Measurements from ENCODE around the gene CDH12.
"Not testable (repeated sequence)": the region's sequence is repeated elsewhere in the genome, so short reads cannot be mapped to it uniquely, and the experiment has no call there.

Gene CDH12

DNA sequence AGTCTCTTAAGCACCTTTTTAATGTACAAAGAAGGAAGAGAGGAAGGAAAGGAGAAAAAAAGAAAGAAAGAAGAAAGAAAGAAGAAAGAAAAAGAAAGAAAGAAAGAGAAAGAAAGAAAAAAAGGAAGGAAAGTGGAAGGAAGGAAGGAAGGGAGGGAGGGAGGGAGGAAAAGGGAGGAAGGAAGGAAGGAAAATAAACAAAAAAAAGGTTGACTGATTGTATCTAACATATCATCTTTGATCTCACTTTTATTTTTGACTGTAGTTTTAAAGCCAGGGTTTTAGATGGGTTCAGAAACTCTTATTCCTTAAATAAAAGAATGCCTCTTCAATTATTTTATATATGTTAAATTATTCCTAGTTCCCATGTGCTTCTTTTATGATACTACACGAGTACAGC is 794.5 kb downstream of the CDH12 start:
- FAIRE-seq (no peak), DNase-seq (ENCODE audit: insufficient read length, low spot score) (no peak)

DNA sequence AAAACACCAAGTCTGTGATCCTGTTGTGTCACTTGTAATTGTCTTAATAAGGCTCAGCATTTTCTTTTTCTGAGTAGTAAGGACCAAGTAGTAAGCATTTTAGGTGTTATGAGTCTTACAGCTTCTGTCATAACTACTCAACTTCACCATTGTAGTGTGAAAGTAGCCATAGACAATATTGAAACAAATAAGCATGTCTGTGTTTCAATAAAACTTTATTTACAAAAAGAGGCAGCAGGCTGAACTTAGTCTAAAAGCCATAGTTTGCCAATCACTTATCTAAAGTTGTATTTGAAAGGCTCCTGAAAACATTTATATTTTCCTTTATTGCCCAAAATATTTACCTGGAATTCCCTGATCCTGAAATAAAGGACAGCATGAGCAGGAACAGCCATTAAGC is 796.1 kb downstream of the CDH12 start:
- FAIRE-seq: no peak
- no peak for DNase-seq (ENCODE audit: insufficient read length, low spot score)

DNA sequence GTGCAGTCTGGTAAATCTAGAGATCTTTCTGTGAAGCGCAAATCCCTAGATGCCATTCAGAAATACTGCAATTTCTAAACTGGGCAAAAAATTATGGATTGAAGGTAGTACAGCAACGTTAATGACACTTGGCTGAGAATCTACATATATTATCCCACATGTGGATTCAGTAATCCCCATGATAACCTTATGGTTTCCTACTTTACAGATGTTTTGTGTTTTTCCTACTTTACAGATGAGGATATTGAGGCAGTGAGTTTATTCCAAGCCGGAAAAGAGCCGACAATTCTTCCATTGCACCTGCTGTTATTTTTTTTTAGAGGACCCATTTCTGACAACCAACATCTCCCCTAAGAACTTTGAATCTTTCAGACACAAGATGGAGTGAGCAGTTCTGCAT is 796.5 kb downstream of the CDH12 start:
- FAIRE-seq (no peak), DNase-seq (ENCODE audit: insufficient read length, low spot score) (no peak)

DNA sequence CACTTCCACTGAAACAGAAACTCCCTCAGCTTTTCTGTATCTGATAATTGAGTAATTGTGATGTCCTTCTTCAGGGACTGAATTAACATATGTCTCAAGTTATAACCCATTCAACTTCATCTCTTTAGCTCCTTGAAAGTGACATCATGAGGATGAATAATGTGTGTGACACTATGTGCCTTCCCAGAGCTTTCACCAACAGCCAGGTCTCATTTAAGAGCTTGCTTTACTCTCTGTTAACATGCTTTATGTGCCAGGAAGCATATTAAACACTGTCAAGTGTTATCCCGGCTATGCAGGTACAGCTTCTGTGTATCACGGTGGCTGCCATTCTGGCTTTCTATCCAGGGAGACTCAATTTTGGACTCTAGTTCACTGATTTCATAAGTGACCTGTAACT is 799.9 kb downstream of the CDH12 start:
- no peak for FAIRE-seq
- DNase-seq (ENCODE audit: insufficient read length, low spot score): no peak

DNA sequence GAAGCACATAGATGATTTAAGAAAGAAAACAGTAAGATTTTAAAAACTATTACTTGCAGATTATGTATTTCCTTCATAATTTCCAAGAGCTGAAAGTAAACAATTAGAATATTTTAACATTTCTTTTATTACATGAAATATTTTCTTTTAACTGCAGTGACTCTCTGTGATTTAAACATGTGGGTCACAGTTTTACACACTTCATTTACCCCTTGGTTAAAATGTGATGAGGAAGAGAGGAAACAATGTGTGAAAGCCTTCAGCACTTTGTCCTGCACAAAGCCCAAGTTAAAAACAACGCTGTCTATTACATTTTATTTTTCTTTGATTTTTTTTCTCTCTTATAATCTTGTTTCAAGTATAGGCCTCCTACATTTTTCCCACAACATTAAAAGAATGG is 801.3 kb downstream of the CDH12 start:
- FAIRE-seq (no peak), DNase-seq (ENCODE audit: insufficient read length, low spot score) (no peak)

DNA sequence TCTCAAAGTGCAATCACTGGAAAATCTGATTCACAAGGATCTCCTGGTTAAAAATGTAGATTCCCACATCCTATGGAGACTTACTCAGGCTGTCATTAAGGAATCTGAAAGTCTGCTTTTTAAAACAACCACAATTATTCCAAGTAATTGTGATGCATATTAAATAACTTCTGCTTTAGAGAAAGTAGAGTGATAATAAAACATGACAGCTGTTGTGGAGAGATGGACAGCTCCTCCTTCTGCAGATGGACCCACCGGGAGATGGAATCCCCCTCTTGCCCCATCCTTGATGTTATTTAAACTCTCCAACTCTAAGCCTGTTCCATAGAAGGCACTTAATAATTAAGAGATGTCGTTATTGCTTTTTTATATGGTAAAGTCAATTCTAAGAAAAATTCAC is 802.2 kb downstream of the CDH12 start:
- FAIRE-seq: no peak
- DNase-seq (ENCODE audit: insufficient read length, low spot score): no peak

DNA sequence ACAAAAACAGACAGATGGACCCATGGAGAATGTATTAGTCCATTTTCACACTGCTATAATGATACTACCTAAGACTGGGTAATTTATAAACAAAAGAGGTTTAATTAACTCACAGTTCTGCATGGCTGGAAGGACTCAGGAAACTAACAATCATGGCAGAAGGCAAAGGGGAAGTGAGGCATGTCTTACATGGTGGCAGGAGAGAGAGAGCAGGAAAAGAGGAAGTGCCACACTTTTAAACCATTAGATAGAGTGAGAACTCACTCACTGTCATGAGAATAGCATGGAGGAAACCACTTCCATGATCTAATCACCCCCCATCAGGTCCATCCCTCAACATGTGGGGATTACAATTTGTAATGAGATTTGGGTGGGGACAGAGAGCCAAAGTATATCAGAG is 808.9 kb downstream of the CDH12 start:
- DNase-seq (ENCODE audit: insufficient read length, low spot score) (no peak), FAIRE-seq (no peak)

DNA sequence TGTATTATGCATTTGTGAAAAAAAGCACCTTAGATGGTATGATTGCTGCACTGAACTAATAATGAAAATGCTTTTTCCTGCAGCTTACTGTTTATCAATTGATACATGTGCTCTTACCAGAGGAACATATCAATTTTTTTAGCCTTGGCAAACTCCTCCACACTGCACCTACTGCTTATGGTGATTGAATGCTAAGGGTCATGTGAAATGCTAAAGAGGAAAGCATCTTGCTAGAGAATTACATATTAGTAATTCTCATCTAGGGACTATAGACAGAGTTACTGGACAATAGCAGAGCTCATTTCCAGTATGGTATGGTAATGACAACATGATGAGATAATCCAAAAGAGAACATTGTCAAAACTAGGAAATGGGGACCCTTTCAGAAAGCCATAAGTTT is 817.1 kb downstream of the CDH12 start:
- FAIRE-seq (no peak), DNase-seq (ENCODE audit: insufficient read length, low spot score) (no peak)

DNA sequence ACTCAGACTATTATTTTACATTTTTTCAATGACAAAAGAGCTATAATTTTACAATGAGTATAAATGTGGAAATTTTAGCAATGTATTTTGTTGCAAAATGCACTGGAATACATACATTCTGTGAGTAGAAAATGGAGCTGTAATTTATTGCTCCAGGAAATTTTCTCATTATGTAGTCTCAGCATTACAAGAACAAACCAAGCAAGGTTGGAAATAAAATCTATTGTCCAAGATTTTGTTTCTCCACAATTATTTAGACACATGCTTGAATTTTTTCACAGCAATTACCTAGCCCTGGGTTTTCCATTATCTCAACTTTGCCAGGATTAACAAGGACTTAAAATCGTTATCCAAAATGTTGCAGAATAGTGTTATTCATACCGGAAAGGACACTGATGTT is 820.1 kb downstream of the CDH12 start:
- FAIRE-seq (no peak), DNase-seq (ENCODE audit: insufficient read length, low spot score) (no peak)

DNA sequence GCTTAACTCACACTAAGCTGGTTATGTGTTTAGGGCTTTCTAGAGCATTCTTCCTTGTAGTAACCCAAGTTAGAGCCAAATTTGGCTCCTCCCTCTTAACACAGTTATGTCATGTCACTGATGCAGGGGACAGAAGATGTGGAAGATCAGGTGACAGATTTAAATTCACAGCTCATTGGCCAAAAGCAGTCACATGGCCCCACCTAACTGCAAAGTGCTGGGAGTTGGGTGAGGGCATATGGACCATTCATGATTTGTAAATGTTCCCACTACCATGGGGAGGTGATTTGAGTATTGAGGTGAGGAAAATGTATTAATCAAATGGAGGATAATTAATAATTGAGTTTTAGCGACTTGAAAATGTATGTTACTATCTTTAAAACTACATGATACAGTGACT is 829.4 kb downstream of the CDH12 start:
- FAIRE-seq (no peak), DNase-seq (ENCODE audit: insufficient read length, low spot score) (no peak)

DNA sequence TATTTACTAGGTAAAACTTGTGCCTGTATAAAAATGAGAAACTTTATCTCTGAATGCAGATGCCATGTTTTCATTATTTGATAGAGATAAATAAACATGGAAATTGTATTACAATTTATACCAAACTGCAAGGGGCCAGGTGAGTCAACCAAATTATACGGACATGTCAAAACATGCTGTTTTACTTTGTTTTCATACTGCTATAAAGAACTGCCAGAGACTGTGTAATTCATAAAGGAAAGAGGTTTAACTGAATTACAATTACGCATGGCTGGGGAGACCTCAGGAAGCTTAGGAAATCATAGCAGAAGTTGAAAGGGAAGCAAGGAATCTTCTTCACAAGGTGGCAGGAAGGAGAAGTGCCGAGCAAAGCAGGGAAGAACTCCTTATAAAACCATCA is 840.3 kb downstream of the CDH12 start:
- not testable (repeated sequence) for FAIRE-seq

DNA sequence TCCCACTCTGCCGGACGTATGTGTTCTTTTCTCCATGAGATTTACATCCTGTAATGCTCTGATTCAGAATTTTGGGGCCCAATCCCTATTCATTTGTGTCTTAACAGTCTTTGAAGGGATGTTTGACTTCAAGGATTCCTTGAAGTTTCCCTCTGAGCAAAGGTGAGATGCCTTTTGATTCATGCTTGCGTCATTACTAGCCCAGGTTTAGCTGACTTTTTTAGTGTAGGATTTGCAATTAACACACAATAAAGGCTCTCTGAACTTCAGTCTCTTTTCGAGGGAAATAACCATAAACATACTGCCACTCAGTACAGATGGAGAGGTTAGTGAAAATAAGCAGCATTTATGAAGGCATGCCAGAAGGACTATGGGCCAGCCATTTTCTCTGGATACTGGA is 842.3 kb downstream of the CDH12 start:
- not testable (repeated sequence) for DNase-seq (ENCODE audit: insufficient read length, low spot score)

More for the DNA sequence above, 840.3 kb downstream of the CDH12 start:
- not testable (repeated sequence) for DNase-seq (ENCODE audit: insufficient read length, low spot score)

DNA sequence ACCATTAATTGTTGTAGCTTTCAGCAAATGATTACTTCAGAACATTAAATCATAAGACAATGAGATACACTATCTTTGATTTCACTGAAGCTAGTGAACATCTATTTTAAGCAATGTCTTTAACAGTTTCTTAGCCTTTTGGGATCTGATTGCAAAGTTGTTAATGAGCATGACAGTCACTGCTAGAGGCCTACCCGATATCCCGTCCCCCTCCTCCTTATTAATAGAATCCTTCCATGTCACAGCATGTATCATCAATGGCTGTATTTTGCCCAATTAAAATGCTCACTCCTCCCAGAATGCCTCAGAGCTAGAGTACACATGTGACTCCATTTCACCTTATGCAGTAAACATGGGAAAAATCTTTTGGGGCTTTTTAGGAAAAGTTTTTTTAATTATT is 852.0 kb downstream of the CDH12 start:
- not testable (repeated sequence) for FAIRE-seq; DNase-seq (ENCODE audit: insufficient read length, low spot score)

More for the DNA sequence above, 842.3 kb downstream of the CDH12 start:
- not testable (repeated sequence) for FAIRE-seq

DNA sequence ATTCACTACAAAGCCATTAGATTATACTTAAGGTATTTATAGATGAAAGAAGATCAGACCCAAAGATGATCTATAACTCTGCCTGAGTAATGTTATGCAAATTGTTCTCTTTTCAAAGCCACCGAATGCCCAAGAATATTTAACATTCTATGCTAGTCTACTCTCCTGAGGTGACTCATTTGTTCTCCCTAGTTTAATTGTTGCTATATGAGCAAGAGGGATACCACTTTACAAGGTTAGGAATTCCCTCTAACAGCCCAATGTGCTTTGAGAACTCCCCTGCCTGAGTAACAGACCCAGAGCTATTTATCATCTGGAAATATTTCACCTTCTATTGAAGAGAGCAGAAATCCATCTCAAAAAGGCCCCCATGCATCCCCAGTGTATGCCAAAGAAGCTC is 867.3 kb downstream of the CDH12 start:
- DNase-seq (ENCODE audit: insufficient read length, low spot score); FAIRE-seq: not testable (repeated sequence)

DNA sequence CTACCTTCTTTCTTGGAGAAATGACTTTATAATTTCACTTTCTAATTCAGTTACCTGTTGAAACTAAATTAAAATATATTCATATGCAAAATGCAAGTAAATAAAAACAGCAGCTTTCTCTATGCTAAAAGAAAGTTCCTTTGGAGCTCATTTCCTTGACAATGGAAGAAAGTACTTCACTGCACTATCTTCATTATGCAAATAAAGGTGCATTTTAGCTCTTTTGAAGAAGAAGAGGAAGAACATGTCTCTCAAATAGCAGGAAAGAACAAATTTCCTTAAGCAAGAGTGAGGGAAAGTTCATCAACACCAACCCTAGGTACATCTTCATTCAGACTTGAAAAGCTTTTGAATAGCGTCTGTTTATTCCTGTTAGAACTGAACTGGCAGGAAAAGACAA is 901.6 kb downstream of the CDH12 start:
- not testable (repeated sequence) for FAIRE-seq; DNase-seq (ENCODE audit: insufficient read length, low spot score)

DNA sequence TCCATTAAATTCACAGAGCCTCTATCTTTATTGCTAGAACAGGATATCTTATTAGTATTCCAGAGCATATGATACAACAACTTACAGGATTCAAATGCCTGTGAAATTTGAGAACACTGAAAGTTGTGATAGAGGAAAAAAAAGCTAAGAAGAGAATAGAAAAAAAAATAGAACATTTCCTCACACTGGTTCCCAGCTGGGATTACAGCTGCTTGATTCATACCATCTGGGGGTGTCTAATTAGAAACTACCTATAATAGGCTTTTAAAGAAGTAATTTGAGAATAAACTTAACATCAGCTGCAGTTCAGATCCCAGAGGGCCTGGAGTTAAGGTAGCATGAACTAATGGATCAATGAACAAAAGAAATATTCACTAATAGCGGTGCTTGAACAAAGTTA is 922.0 kb downstream of the CDH12 start:
- DNase-seq (ENCODE audit: insufficient read length, low spot score): no peak
- no peak for FAIRE-seq

DNA sequence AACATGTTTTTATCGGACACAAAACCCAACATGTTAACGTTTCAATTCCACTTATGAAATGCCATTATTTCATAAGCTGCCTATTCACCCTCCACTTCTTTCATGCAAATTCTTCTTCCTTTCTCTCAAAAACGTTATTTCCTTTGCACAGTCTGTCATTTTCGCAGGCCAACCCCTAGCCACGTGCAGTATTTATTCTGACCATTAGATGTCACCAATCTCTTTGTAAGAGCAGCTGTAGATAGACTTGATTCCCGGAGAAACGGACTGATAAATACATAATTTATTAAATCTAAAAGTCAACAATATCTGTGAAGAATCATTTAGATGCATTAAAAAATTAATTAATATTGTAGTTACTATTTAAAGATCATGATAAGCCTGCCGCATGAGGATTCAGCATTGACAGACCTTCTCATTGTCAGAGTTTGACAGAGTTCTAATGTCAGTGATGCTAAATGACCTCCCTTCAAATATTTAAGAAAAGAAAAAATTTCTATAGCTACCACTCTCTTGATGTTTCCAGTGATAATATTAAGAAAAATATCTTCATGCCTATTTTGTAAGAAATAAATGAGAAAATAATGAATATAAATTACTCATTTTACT is 933.6 kb downstream of the CDH12 start:
- FAIRE-seq: peak; percentile 16
- DNase-seq (ENCODE audit: insufficient read length, low spot score): peak; percentile 41

DNA sequence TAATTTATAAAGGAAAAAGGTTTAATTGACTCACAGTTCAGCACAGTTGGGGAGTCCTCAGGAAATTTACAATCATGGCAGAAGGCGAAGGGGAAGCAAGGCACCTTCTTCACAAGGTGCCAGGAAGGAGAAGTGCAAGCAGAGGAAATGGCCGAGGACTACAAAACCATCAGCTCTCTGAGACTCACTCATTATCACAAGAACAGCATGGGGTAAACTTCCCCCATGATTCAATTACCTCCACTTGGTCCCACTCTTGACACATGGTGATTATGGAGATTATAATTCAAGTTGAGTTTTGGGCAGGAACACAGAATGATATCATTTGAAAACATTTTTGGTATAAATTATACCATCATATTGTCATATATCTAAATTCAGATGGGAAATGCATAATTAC is 934.7 kb downstream of the CDH12 start:
- no peak for DNase-seq (ENCODE audit: insufficient read length, low spot score)
- no peak for FAIRE-seq

DNA sequence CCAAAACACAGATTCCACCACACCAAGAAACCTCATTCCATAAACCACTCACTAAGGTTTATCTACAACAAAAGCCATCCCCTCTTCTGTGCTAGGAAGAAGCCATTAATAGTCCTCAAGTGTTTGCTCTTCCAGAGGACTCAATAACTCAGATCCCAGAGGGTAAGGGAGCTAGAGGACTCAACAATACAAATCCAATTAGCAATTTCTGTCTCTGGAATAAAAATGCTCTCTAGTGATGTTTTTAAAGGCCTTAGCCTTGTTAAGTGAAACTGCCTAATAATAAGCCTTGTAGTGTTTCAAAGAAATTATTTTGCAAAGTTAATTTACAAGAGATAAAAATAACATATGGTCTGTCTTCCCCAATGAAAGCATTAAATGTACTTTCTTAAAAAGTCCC is 942.4 kb downstream of the CDH12 start:
- FAIRE-seq (no peak), DNase-seq (ENCODE audit: insufficient read length, low spot score) (no peak)

DNA sequence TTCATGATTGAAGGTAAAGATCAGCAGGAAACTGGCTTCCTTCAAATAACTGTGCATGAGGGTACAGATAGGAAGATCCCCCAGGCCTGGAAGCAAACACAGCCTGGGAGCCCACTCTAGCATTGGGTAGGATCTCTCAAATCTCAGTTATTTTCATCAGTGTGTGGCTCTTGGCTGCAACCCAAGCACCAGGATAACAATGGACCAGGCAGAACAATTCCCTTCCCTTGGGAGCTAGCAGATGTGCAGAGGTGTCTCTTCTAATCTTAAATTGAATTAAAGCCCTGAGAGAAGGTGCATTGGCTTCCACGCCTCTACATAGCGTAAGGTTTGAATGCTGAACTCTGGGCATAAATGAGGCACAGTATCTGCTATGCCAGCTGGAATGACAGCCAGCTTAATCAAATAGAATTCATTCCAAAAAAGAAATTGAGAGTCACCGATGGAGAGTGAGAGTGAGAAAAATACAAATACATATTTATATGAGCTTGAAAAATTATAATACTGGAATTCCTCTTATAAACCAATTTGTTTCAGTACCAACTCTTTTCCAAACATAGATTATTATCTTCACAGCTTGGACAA is 957.3 kb downstream of the CDH12 start:
- DNase-seq (ENCODE audit: insufficient read length, low spot score): no peak
- no peak for FAIRE-seq

DNA sequence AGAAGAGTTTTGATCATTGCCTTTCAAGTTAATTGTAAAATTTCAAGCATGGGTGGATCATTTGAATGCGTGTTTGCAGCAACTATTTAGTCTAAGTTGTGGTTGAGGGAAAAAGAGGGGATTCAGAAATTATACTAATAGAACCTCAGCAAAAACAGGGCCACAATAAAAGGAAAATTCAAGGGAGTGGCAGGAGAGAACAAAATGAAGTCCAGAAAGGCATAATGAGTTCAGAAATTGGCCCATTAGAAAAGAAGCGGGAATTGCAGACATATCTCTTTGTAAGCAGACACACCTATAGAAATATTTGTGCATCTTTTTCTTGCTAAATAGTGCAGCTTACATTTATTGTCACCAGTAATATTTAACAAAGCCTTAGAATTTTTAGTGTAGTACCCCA is 960.0 kb downstream of the CDH12 start:
- no peak for FAIRE-seq

DNA sequence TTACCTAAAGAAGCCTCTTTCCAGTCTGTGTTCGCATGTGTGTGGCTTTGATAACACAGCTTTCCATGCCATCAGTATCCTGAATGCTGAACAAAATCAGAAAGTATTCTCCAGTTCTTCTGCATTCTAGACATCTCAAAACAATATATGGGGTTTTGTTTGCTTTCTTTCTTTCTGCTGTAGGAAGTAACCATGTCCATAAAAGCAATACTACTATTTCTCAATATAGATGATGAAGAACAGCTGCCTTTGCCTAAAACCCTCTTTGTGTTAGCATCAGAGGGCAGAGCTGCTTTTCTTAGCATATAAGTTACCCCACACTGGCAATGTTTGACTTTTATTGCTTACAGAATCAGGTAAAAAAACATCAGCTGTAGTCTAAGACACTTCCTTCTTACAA is 963.6 kb downstream of the CDH12 start:
- FAIRE-seq: no peak
- DNase-seq (ENCODE audit: insufficient read length, low spot score): no peak

More for the DNA sequence above, 960.0 kb downstream of the CDH12 start:
- no peak for DNase-seq (ENCODE audit: insufficient read length, low spot score)

All from HTR-8/SVneo (cell line).